Transverse colon (tissue), 3 donors: ENCODE measurements around the gene PHACTR4.

Source experiments
- EP300 ChIP-seq: sonication (generic); formaldehyde crosslinking; IDR thresholded peaks from one replicate; pipeline ENCODE4 v1.6.1; 2017; ENCODE audit warnings: antibody characterized with exemption, low read depth
- POLR2A ChIP-seq: fragments of 450-650 bp; IDR thresholded peaks from one replicate; pipeline ENCODE4 v1.6.1; 2016; ENCODE audit warnings: antibody characterized with exemption, mild to moderate bottlenecking, moderate library complexity
- TF ChIP-seq, protein P1 (sequence below), 5 experiments: fragments of 200-600 bp in 3 of 5; fragments of 450-650 bp in 2 of 5; sonication (generic) in 3 of 5; IDR thresholded peaks; 1 replicate in 2 of 5; 2 replicates in 3 of 5; pipeline ENCODE4 v1.5.1; 2016 to 2017; ENCODE audit warnings: antibody characterized with exemption in 5 of 5, inconsistent platforms in 3 of 5, mild to moderate bottlenecking in 2 of 5, moderate library complexity in 1 of 5

DNA sequence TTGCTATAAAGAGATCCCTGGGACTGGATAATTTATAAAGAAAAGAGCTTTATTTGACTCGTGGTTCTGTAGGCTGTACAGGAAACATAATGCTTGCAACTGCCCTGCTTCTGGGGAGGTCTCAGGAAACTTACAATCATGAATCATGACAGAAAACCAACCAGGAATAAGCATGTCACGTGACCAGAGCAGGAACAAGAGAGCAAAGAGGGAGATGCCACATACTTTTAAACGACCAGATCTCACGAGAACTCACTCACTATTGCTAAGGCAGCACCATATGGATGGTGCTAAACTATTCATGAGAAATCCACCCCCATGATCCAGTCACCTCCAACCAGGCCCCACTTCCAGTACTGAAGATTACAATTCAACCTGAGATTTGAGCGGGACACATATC is 86.5 kb downstream of the PHACTR4 start:
- no peak for TF ChIP-seq POLR2A
- TF ChIP-seq, protein P1, sequence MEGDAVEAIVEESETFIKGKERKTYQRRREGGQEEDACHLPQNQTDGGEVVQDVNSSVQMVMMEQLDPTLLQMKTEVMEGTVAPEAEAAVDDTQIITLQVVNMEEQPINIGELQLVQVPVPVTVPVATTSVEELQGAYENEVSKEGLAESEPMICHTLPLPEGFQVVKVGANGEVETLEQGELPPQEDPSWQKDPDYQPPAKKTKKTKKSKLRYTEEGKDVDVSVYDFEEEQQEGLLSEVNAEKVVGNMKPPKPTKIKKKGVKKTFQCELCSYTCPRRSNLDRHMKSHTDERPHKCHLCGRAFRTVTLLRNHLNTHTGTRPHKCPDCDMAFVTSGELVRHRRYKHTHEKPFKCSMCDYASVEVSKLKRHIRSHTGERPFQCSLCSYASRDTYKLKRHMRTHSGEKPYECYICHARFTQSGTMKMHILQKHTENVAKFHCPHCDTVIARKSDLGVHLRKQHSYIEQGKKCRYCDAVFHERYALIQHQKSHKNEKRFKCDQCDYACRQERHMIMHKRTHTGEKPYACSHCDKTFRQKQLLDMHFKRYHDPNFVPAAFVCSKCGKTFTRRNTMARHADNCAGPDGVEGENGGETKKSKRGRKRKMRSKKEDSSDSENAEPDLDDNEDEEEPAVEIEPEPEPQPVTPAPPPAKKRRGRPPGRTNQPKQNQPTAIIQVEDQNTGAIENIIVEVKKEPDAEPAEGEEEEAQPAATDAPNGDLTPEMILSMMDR (IDR thresholded peaks at IDR 0.05) = no peak
- TF ChIP-seq EP300 = no peak
